Inflammatory macrophage treated with lipopolysaccharide for 1 hour (primary cell): ENCODE results near the gene SCUBE1.
A peak's percentile ranks its signal among the peaks of the same experiment; 100 is the strongest.

Experiments
- DNase-seq, 2 donors: peaks; one replicate each; pipeline ENCODE4 v3.0.0-alpha.2; 2020 to 2022

Gene SCUBE1

DNA sequence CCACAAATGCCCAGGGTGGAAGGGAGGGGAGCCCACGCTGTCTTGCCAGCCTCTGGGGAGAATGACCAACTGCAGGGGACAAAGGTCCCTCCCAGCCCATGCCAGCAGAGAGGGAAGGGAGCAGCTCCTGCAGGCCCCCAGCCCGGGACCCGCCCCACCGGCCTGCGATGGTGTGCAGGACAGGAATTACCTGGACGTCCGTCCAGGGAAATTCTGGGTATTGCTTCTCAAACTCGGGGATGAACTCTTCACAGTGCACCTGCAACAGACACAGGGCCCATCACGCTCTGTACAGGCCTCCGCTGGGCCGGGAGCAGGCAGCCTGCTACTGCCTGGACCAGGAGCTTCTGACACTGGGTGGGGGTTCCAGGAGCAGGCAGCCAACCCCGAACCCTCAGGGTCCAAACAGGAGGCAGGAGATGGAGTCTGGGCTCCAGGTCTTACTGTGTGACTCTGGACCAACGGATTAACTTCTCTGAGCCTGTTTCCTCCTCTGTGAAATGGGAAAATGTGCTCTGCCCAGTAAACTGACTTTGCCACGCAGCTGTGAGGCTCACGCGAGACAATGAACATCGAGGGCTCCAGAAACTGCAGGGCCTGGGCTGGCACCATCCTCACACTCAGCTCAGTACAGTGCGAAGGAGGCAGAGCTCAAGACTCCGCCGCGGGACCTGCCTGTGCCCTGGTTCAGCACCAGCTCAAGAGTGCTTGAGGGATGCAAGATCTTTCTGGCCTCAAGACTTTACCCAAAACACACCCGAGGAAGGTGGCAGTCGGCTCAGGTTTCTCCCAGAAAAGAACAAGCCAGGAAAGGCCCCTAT lies 173.7 kb downstream of the SCUBE1 start:
- no peak for DNase-seq

DNA sequence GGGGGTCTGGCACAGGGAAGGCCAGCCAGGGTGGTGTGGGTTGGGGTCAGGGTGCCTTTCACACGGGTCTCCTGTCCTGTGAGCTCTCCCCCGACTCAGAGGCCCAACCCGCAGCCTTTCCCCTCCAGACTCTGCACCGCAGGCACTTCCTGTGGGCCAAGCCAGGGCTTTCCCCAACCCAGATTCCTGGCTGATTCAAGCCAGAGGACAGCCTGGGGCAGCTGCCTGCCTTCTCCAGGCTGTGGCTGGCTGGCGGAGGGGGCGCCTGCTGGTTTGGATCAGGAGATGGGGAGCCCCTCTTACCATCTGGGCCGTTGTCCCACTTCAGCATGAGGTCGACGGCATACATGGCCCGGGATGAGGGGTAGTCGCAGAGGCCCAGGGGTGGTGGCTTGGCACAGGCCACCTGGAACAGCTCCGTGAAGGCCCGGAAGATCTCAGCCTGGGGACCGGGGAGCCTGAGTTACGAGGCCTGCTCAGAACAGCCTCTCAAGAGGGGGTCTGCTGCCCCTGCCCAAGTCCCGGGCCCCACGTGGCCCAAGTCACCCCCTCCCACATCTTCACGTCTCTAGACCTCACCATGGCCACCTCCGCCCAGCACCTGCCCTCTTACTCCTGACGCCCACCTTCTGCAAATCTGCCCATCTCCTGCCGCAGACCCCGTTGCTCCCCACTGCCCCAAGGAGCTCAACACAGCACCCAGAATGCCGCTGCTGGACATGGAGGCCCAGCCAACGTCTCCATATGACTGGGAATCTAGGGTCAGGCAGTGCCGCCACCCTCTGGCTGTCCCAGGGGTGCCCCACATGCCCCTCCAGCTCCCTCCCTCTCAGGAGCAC lies 174.5 kb downstream of the SCUBE1 start:
- no peak for DNase-seq

DNA sequence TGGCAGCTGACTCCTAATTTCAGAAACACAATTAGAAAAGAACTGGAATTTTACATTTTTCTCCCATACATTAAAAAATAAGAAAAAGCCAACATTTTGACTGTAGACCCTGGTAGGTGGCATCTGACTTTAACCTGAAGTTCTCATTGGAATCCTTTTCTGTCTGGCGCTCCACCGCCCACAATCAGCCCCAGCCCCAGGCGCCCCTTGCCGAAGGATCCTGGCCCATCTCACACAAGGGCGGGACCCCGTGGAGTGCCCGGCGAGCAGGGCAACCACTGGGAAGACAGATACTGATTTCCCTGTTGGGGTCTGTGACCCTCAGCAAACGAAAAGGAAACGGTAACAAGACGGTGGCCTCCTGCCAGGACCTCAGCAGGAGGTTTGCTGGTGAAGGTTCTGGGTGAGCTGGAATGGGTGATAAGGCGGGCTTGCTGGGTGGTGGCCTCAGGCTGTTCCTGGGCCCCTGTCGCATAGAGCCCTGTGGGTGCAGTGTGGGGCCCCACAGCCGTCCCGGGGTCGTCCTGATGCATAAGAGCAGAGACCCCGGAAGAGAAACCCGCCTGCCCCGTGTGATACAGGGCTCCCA lies 176.1 kb downstream of the SCUBE1 start:
- DNase-seq = no peak

DNA sequence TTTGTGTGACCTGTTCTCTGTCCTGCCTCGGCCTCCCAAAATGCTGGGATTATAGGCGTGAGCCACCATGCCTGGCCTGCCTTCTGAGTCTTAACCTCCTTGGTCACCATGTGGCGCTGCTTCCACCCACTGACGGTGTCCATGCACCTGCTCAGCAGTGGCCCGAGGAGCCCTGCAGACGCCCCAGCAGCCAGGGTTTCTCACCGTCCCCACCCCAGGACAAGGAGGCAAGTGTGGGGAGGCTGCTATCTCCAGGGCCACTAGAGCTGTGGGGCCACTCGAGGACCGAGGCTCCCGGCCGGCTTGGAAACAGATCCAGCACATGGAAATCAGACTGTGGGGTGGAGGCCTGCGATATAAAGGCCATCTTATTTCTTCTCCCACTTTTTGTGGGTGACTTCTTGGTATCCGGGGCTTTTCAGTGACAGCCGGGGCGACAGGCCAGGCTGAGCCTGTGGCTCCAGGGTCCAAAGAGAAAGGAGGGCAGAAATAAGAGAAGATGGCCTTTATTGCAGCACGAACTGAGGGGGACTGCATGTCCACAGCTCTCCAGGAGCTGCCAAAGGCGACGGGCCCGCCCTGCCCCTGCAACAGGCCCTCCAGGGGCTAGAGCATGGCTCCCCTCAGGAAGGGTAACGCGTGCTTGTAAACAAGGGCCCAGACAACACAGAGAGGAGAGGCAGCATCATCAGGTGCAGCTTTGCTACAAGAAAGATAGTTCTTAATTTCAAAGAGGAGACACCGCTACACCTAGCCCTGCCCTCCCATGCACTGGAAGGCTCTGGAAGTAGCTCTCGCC lies 176.8 kb downstream of the SCUBE1 start:
- DNase-seq = no peak

DNA sequence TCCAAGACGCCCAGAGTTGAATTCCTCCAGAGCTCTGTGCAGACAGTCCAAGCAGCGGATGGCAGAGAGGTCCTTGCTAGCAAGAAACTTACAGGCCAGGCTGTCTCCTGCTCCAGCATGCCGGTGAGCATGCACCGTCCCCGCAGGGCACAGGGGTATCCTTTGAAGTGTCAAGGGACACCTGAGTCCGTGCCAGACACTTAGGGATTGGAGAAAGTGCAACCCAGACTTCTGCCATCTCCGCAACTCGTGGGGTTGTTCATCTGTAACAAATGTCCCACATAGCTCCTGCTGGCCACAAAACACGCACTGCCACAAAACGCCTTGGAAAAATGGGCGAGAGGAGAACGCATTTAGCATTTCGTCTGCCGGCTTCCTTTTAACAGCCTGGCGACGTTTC lies 178.5 kb downstream of the SCUBE1 start:
- no peak for DNase-seq

DNA sequence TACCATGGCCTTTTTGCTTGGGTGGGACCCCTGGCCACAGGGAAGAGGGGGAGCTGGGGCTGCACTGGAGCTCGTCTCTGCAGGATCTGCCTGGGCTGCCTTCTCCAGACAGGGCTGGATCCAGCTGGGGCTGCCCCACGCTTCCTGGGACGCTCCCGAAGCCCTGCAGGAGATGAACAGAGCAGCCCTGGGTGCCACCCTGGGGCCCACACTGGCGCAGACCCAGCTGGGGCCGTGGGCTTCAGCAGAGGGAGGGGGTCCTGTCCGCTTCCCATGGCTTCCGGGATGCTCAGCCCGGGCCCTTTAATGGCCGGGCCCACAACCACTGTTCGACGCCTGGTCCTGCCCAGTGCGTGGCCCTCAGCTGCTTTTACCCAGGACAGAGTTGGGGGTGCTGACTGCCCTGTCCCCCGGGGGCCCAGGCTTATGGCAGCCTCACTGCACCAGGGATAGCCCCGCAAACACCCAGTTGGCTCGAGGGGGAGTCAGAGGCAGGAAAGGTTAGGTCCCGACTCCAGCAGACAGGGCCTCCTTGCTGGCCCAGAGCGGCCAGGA lies 179.9 kb downstream of the SCUBE1 start:
- DNase-seq = no peak

DNA sequence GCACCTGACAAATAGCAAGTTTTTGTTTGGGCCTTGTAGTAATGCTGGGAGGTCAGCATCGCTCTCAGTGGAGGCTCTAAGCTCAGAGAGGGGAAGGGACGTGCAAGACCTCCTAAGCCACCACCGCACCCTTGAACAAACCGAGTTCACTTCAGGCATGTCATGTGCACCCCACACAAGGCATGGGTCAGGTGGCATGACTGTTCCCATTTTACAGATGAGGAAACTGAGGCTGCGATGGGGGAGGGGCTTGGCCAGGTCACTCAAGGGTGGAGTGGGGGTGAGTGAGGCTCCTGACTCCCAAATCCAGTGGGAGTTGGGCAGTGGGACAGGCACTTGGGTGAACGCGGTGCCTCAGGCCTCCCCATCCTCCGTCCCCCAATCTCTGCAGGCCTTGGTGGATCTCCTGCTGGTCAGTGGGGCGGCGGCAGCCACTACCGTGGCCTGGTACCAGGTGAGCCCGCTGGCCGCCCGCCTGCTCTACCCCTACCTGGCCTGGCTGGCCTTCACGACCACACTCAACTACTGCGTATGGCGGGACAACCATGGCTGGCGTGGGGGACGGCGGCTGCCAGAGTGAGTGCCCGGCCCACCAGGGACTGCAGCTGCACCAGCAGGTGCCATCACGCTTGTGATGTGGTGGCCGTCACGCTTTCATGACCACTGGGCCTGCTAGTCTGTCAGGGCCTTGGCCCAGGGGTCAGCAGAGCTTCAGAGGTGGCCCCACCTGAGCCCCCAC lies 180.6 kb downstream of the SCUBE1 start:
- DNase-seq = no peak

DNA sequence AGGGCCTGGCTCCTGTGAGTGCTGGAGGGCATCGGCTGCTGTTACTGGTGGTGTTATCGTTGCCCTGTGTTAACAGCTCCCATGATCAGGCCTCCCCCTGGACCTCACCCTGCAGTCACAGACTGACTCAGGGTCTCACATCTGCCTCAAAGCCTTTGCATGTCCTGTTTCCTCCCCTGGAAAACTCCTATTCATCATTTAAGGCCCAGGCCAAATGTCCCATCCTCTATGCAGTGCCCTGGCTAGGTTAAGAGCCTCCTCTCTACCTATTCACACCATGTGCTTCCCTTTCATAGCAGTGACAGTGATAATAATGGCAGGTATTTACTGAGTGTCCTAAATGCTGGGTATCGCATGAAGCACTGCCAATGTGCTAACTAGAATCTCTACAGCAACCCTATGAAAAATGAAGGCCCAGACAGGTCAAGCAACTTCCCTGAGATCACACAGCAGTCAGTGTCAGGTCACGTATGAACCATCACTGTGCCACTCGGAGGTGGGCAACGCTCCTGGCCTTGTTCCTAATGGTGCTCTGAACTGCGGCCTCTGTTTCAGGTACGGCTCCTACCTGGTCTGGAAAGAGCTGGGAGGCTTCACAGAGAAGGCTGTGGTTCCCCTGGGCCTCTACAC lies 182.6 kb downstream of the SCUBE1 start:
- DNase-seq = no peak

DNA sequence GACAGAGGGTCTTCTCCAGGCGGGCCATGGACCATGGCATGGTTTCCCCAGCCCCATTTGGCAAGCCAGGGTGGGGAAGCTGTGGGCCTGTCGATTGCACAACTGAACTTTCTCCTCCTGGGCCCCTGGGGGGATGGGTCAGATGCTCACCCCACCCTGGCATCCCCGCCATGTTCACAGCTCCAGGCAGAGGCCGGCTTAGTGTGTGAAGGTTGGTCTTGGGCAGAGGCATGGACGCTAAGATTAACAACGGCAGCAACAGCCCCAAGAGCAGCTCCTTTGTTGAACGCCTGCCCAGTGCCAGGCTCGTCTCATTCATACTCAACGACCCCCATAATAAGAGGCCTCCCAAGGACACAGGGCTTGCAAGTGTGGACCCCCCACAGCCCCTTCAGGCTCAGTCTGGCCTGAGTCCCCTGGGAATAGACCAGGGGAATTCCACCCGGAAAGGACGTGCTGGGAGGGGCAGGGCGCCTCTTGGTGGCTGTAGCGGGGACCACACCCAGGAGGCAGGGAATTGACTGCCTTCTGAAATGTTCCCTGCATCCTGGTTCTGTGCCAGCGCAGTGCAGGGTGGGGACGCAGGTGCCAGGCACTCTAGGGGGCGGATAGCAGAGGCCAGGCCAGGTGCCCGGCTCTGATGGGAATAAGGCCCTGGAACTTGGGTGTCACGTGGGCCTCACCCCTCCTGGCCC lies 183.5 kb downstream of the SCUBE1 start:
- DNase-seq = no peak

DNA sequence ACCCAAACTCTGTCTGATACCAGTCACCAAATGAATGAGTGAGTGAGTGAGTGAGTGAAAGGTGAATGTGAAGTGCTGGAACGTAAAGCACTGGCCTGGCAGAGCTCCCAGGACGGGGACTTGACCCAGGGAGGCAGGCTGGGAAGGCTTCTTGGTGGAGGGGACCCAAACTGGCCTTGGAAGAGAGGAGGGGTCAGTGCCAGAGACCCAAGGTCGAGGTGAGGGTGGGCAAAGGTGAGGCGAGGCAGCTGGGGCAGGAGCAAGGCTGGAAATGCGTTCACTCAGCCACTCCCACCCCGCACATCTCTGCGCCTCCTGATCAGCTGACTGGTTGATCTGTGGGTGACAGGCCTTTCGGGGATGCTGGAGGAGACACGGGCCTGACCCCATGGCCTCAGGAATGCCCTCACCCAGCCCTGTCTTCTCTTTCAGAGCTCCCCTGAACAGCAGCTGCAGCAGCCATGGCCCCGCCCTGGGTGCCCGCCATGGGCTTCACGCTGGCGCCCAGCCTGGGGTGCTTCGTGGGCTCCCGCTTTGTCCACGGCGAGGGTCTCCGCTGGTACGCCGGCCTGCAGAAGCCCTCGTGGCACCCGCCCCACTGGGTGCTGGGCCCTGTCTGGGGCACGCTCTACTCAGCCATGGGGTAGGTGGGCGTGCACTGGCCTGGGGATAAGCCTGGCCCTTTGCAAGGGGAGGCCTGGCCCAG lies 184.2 kb downstream of the SCUBE1 start:
- no peak for DNase-seq

DNA sequence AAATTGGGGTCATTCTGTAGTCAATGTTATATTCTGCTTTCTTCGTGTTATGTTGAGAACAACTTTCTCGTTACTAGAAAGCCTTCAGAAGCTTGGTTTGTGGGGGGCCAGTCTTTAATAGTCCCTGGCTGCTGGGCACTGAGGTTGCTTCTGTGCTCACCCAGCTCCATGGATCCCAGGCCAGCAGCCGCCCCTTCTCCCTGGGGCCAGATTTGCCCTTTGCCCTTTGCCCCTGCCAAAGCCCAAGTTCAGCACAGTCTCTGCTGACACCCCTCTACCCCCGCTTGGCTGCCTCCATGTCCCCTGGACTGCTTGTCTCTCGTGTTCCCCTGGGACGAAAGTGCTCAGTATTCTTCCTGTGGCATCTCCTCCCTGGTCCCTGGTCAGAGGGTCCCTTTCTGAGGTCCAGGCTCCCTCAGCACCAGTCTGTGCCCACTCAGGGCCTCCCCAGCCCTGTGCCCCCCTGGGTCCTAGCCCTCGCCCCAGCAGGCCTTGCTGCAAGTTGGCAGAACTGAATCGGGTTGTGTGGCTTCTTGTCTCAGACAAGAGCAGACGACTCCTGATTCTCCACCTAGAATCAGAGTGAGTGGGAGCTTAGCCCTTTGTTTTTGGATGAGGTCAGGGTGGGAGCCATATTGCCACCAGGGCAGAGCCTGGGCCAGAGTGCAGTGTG lies 185.2 kb downstream of the SCUBE1 start:
- DNase-seq = no peak

DNA sequence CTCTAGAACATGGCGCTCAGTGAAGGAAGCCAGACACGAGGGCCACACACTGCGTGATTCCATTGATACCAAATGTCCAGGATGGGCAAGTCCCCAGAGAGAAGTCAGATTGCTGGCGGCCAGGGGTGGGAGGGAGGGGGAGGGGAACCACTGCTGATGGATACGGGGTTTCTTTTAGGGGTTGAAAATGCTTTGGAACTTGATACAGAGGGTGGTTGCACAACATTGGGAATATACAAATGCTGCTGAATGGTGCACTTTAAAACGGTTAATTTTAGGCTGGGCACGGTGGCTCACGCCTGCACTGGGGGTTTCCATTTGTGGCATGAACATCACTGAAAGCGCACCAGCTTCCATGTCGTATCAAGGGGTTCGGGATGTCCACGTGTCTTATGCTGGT lies 186.8 kb downstream of the SCUBE1 start:
- peak; percentile 27 to 79 for DNase-seq

DNA sequence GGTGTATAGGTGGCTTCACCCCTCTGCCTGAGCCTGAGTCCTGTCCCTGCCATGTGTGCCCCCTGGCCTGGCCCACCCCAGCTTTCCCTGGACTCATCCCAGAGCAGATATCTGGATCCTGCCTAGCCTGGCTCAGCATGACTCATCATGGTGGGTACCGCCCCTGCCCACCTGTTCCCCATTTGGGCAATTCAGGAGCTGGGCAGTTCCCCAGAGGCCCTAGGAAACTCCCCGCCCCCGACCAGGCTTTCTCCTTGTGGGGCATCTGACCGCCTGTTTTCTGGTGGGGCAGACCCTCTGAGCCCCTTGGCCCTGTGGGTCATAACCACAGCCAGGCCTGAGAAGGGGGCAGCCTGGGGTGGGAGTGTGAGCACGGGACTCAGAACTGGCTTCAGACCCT lies 187.4 kb downstream of the SCUBE1 start:
- peak; percentile 79 to 91 for DNase-seq

DNA sequence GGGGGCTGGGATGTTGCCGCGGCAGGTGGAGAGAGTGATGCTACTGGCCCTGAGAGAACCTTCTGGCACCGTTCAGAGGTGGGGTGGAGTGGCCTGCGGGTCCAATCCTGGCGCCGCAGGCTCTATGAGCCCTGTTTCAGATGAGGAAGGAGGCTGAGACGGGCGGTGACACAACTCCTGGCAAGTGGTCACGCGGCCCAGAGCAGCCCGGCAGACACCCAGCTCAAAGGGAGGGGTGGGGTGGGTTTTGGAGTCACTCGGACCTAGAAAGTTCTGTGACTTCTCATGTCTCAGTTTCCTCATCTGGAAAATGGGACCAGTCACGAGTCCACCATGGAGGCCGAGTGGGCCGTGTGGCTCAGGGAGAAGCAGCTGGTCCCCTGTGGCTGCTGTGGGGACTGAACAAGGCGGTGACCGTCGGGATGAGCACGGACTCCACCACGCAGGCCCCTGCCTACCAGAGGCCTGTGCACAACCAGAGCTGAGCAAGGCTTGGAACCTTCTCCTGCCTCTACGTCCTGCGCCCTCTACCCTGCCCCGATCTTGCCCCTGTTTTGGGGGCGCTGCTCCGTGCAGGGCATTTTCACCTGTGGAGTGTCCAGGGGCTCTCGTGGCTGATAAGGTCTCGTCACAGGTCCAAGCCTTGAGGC lies 188.2 kb downstream of the SCUBE1 start:
- DNase-seq = peak; percentile 72 to 90

DNA sequence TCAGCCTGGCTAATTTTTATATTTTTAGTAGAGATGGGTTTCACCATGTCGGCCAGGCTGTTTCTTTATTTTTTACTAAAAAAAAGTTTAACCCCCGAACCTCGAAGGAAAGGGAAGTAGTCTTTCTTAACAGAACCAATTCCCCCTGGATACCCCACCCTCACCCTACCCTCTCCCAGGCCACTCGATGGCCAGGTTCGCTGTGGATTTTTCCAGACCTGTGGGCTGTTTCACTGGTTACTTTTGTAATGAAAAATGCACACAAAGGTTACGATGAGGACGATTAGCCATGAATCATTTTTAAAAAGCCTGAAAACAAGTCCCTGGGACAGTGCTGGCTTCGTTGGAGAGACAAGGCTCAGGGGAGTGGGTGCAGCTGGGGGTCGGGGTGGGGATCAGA lies 189.3 kb downstream of the SCUBE1 start:
- DNase-seq = peak; percentile 62 to 70

DNA sequence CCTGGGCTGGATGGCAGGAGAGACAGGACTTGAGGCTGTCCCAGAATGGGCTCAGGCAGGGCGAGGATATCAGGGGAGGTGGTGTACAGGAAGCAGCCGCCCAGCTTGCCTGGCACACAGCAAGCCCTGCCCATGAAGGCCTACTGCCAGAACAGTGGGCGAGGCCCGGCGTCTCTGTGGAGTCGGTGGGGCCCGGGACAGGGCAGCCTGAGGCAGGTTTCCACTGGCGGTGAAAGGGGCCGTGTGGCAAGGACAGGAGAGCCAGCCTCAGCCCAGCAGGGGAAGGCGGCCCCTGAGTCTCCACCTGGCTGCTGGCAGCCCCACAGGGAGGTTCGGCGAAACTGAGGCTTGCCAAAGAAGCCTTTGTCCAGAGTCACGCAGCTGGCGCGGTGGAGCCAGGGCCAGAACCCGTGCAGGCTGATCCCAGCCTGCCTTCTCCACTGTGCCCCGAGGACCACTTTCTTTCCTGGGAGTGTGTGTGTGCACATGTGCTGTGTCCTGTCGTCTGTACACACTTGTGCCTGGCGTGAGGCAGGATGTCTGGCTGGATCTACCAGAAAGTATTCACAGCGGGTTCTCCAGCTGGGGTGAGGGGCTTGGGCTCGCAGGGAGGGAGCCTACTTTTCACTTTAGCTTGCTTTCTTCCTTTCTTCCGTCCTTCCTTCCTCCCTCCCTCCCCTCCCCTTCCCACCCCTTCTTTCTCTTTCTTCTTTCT lies 190.7 kb downstream of the SCUBE1 start:
- DNase-seq = peak; percentile 40 to 70

DNA sequence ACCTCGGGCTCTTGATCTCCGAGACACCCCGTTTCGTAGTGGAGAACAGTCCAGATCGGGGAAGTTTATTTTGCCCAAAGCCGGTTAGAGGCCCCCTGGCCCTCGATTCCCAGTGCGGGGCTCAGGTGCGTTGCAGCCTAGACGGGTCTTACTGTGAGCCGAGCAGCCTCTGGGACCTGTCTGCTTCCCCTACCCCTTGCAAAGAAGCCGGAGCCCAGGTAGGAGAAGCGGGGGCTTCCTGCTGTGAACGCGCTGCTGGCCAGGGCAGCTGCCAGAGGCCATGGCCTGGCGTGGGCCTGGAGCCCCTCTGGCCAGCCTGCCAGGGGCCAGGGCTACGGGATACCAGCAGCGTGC lies 191.2 kb downstream of the SCUBE1 start:
- no peak for DNase-seq
